OCI-LY7 (cell line): ENCODE measurements around the gene PTPRM. TPM values are rescaled to one million over a fixed set of nuclear protein-coding genes. Genes with fewer than 3 reads are reported as not detected.

Source experiments
- BruUV-seq: library from RNA; stranded (reverse); fragments of 400-500 nt; replicated peaks from 2 replicates; lab custom pipeline; 2021; lab: Mats Ljungman, UMichigan
- CTCF ChIA-PET: fragments of 300-600 bp; sonication (Branson Sonifier 250); formaldehyde crosslinking; loops from one replicate; lab custom pipeline; 2022; ENCODE audit warnings: antibody characterized with exemption; ENCODE audit not compliant: unreplicated experiment; lab: Charles Lee
- POLR2A ChIA-PET: fragments of 300-600 bp; sonication (Branson Sonifier 250); formaldehyde crosslinking; loops from one replicate; lab custom pipeline; 2022; ENCODE audit warnings: antibody characterized with exemption; lab: Charles Lee
- DNase-seq: peaks from one replicate; pipeline ENCODE4 v3.0.0-alpha.2; 2015; ENCODE audit warnings: low spot score
- H2AFZ ChIP-seq: fragments of 200-600 bp; sonication (generic), shearing (Covaris generic); 2 replicates; pipeline ENCODE4 v1.6.1; 2014; ENCODE audit warnings: mild to moderate bottlenecking, antibody characterized with exemption, low read length, moderate library complexity
- H3K27ac ChIP-seq: fragments of 200-600 bp; sonication (generic); 2 replicates; pipeline ENCODE4 v1.5.1; 2014; ENCODE audit warnings: mixed run types, low read depth, mild to moderate bottlenecking, moderate library complexity, low read length, inconsistent platforms; ENCODE audit not compliant: poor library complexity, severe bottlenecking
- H3K36me3 ChIP-seq: fragments of 200-600 bp; sonication (generic); 2 replicates; pipeline ENCODE4 v1.6.1; 2014; ENCODE audit warnings: mild to moderate bottlenecking, antibody characterized with exemption, low read length, moderate library complexity, mixed read lengths; ENCODE audit not compliant: insufficient read depth
- H3K4me1 ChIP-seq: fragments of 200-600 bp; sonication (generic); 2 replicates; pipeline ENCODE4 v1.5.1; 2014; ENCODE audit warnings: mild to moderate bottlenecking, low read length; ENCODE audit not compliant: insufficient read depth, poor library complexity, severe bottlenecking
- H3K4me2 ChIP-seq: fragments of 200-600 bp; sonication (generic); 2 replicates; pipeline ENCODE4 v1.6.1; 2014; ENCODE audit warnings: mild to moderate bottlenecking, low read length
- H3K4me3 ChIP-seq: fragments of 200-600 bp; sonication (generic); 2 replicates; pipeline ENCODE4 v1.5.1; 2014; ENCODE audit warnings: mild to moderate bottlenecking, low read depth, low read length; ENCODE audit not compliant: poor library complexity, severe bottlenecking
- H3K79me2 ChIP-seq: fragments of 200-600 bp; sonication (generic); 2 replicates; pipeline ENCODE4 v1.6.1; 2016; ENCODE audit warnings: low read depth, mild to moderate bottlenecking, low read length, moderate library complexity, mixed read lengths; ENCODE audit not compliant: insufficient read depth
- H3K9me2 ChIP-seq: fragments of 200-600 bp; sonication (generic); 2 replicates; pipeline ENCODE4 v1.6.1; 2016; ENCODE audit warnings: mild to moderate bottlenecking, low read length, mixed read lengths; ENCODE audit not compliant: insufficient read depth
- H3K9me3 ChIP-seq: fragments of 200-600 bp; sonication (generic); 2 replicates; pipeline ENCODE4 v1.6.1; 2014; ENCODE audit warnings: mild to moderate bottlenecking, mixed run types, low read length, mixed read lengths
- H4K20me1 ChIP-seq: fragments of 200-600 bp; sonication (generic); 2 replicates; pipeline ENCODE4 v1.6.1; 2014; ENCODE audit warnings: mild to moderate bottlenecking, antibody characterized with exemption, low read length, moderate library complexity, mixed read lengths; ENCODE audit not compliant: insufficient read depth
- EZH2phosphoT487 ChIP-seq: fragments of 200-600 bp; sonication (generic); IDR thresholded peaks from 2 replicates; pipeline ENCODE4 v1.6.1; 2018; ENCODE audit warnings: low read depth, borderline replicate concordance, mild to moderate bottlenecking, mixed run types, antibody characterized with exemption, low read length, moderate library complexity, mixed read lengths
- intact Hi-C: fragments of 100-400 bp; cut with micrococcal nuclease; formaldehyde crosslinking; loops from one replicate; pipeline ENCODE4 v1.10.0; 2022; ENCODE audit not compliant: unreplicated experiment
- total RNA-seq, 2 experiments: library from RNA; depleted of rRNA in 1 of 2; stranded (reverse); fragments of >200 nt in 1 of 2; shearing (Covaris generic) in 1 of 2; gene quantifications; 2 replicates each; pipeline ENCODE4 v1.2.3, GENCODE V29; 2014 to 2022
- TF ChIP-seq, protein P1 (sequence below): fragments of 200-600 bp; sonication (generic); conservative IDR thresholded peaks from 2 replicates; pipeline ENCODE4 v1.5.1; 2014; ENCODE audit warnings: mild to moderate bottlenecking, antibody characterized with exemption, low read length, moderate library complexity, mixed read lengths

PTPRM gene
- total RNA-seq, 2 experiments from 2014 or later = not detected

DNA sequence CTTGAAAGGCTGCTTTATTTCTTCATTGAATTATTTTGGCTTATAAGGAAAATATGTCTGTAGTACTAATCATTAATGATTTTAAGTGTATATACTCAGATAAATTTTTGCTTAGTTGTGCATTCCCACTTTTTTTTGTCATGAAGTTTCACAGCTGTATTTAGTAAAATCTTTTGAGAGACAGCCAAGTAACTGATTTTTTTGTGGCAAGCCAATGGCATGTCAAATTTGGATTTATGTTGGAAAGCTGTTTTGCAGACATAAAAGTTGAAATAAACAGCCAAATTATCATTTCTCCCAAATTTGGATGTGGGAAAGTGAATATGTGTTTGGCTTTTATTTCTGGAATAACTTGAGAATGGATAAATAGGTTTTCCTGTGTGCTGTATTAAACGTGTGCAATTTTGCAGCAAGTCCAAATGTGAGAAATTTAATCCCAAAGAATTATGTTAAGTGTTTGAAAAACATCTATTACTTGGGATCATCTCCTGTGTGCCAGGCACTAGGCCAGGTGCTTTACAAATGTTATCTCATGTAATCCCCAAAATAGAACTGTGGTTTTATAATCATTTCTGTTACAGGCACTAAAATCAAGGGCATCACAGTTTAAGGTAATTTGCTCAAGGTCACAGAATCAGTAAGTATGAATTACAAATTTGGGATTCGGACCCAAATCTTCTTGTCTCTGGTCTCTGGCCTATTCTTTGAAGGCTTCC is 160.4 kb downstream of the PTPRM start:
- Histone ChIP-seq H3K4me3 (no peak overlapping the region), H3K27ac (no peak overlapping the region), H3K79me2 (no peaks in the 10 kb centered on the region), H3K9me2 (no peaks in the 10 kb centered on the region), H3K36me3 (no peaks in the 10 kb centered on the region), H2AFZ (no peak overlapping the region), H3K4me1 (no peaks in the 10 kb centered on the region), H3K4me2 (no peak overlapping the region), H4K20me1 (no peaks in the 10 kb centered on the region), H3K9me3 (no peaks in the 10 kb centered on the region)
- no peak for DNase-seq
- CTCF ChIA-PET = no interaction called here
- intact Hi-C loops = no loop called here
- TF ChIP-seq EZH2phosphoT487 = no peak
- no TSS peak for BruUV-seq
- POLR2A ChIA-PET = interaction anchor here (0.6 kb wide), 1 partner anchor 1502 kb away, joined by 4 read pairs; no protein-coding TSS in a partner anchor

GRCh38 chr18:7728297-7728696 is 161.2 kb downstream of the PTPRM start:
- no peak overlapping the region for H3K4me3 ChIP-seq
- DNase-seq = no peak

GRCh38 chr18:7729868-7730267 is 162.8 kb downstream of the PTPRM start:
- H3K36me3 ChIP-seq = no peaks in the 10 kb centered on the region
- H3K9me2 ChIP-seq = no peaks in the 10 kb centered on the region
- TF ChIP-seq, protein P1, sequence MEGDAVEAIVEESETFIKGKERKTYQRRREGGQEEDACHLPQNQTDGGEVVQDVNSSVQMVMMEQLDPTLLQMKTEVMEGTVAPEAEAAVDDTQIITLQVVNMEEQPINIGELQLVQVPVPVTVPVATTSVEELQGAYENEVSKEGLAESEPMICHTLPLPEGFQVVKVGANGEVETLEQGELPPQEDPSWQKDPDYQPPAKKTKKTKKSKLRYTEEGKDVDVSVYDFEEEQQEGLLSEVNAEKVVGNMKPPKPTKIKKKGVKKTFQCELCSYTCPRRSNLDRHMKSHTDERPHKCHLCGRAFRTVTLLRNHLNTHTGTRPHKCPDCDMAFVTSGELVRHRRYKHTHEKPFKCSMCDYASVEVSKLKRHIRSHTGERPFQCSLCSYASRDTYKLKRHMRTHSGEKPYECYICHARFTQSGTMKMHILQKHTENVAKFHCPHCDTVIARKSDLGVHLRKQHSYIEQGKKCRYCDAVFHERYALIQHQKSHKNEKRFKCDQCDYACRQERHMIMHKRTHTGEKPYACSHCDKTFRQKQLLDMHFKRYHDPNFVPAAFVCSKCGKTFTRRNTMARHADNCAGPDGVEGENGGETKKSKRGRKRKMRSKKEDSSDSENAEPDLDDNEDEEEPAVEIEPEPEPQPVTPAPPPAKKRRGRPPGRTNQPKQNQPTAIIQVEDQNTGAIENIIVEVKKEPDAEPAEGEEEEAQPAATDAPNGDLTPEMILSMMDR = no peak
- no peak for TF ChIP-seq EZH2phosphoT487
- no peaks in the 10 kb centered on the region for H3K79me2 ChIP-seq
- ChIA-PET POLR2A (no interaction called here), CTCF (no interaction called here)
- no peak overlapping the region for H3K4me3 ChIP-seq
- no peak overlapping the region for H2AFZ ChIP-seq
- H3K4me2 ChIP-seq = no peak overlapping the region
- H3K27ac ChIP-seq = no peak overlapping the region
- intact Hi-C loops = no loop called here
- no peaks in the 10 kb centered on the region for H3K4me1 ChIP-seq
- no TSS peak for BruUV-seq
- DNase-seq = no peak
- H4K20me1 ChIP-seq = no peaks in the 10 kb centered on the region
- no peaks in the 10 kb centered on the region for H3K9me3 ChIP-seq

More at GRCh38 chr18:7728297-7728696, 161.2 kb downstream of the PTPRM start:
- no peaks in the 10 kb centered on the region for H3K4me1 ChIP-seq
- H4K20me1 ChIP-seq = no peaks in the 10 kb centered on the region
- H3K9me2 ChIP-seq = no peaks in the 10 kb centered on the region
- TF ChIP-seq, protein P1 = no peak
- TF ChIP-seq EZH2phosphoT487 = no peak
- no peaks in the 10 kb centered on the region for H3K79me2 ChIP-seq
- no peaks in the 10 kb centered on the region for H3K36me3 ChIP-seq
- no peak overlapping the region for H3K27ac ChIP-seq
- intact Hi-C loops = no loop called here
- no TSS peak for BruUV-seq
- H3K9me3 ChIP-seq = no peaks in the 10 kb centered on the region
- H3K4me2 ChIP-seq = no peak overlapping the region
- POLR2A ChIA-PET = interaction anchor here (0.6 to 1.1 kb wide), 2 partner anchors 22 to 237 kb away, joined by 3 to 4 read pairs; no protein-coding TSS in a partner anchor
- CTCF ChIA-PET = no interaction called here
- no peak overlapping the region for H2AFZ ChIP-seq
